GM19324 (cell line): ENCODE data around the gene RBCK1.

Source experiments
- ATAC-seq: cut with Tn5 transposase; IDR thresholded peaks from one replicate; pipeline ENCODE4 v1.9.1; 2021; ENCODE audit warnings: mild to moderate bottlenecking, moderate library complexity; ENCODE audit not compliant: unreplicated experiment, low FRiP score

Gene RBCK1

GRCh38 chr20:415820-416322 lies 7.8 kb downstream of the RBCK1 start:
- ATAC-seq, result no peak

DNA sequence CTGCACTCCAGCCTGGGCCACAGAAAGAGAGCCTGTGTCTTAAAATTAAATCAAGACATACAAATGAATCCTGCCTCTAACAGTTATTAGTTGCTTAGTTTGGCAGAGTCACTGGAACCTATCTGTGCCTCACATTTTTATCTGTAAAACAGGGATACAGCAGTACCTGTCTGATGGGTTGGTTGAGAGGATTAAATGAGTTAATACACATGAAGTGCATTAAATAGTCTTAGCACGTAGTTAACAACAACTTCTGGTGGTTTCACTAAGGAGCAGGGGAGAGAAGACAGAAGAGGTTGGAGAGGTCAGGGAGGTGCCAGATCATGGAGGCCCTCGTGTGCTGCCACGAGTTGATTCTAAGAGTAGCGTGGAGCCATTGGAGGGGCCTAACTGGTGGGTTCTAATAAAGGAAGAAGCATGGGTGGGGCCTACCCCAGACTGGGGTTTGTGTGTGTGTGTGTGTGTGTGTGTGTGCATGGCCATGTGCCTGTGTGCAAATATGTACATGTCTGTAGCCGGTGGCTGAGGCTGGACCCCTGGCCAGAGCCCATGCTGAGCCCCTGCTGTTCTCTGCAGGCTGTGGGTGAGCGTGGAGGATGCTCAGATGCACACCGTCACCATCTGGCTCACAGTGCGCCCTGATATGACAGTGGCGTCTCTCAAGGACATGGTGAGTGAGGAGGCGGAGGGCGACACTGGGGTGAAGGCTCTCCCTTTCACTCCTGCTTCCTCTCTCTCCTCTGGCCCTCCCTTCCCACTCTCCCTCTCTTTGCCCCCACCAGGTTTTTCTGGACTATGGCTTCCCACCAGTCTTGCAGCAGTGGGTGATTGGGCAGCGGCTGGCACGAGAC lies 9.1 kb downstream of the RBCK1 start:
- ATAC-seq, result no peak

DNA sequence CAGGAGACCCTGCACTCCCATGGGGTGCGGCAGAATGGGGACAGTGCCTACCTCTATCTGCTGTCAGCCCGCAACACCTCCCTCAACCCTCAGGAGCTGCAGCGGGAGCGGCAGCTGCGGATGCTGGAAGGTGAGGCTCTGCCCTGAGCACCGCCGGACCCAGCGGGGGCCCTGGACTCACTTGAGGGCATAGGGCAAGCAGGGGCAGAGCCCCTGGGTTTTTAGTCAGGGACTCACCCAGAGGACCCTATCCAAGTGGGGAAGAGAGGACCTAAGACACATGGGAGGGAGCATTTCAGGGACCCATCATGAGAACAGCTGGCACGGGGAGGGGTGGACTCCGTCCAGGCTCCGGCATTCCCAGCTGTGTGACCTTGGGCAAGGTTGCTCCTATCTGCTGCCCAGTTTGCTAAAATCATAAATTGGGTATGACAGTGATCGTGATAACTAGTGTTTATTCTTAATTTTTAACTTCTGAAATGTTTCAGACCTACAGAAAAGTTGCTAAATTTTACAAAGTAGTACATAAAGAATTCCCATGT lies 9.8 kb downstream of the RBCK1 start:
- ATAC-seq, result no peak

GRCh38 chr20:418858-419365 lies 10.8 kb downstream of the RBCK1 start:
- no peak for ATAC-seq

DNA sequence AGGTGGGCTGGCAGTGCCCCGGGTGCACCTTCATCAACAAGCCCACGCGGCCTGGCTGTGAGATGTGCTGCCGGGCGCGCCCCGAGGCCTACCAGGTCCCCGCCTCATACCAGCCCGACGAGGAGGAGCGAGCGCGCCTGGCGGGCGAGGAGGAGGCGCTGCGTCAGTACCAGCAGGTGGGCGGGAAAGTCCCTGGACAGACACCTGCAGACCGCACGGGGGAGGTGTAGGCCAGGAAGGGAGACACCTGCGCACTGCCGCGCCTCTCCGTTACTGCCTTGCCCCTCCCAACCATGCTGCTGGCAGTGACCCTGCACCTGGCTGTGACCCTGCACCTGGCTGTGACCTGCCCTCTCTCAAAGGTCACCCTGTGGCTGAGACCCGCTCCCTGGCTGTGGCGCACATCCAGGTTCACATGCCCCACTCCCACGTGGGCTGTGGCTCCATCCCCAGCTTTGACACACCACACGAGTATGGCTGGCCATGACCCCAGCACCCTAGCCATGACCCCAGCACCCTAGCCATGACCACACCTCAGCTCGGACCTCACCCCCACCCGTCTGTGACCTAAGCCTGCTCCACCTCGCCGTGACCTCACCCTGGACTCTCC lies 11.6 kb downstream of the RBCK1 start:
- no peak for ATAC-seq

DNA sequence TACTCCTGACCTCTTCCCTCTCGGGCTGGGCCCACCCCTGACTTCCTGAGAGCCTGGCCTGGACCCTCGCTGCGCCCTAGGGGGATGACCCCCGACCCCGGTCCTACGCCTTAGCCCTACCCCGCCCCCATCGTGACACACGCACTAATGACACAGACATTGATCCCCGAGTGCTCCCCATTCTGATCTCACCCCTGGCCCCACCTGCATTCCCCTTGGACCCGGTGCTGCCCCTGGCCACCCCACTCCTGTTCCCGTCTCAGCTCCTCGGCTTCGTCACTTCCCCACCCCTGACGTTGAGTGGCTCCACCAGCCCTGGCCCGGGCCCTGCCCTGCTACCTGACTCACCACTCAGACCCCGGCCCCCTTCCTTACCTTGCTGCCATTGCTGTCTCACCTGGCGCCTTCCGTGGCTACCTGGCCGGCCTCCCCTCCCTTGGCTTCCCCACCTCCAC lies 12.1 kb downstream of the RBCK1 start:
- ATAC-seq, result no peak

- no peak for ATAC-seq
Observed at GRCh38 chr20:420721-421574, 12.8 kb downstream of the RBCK1 start.

GRCh38 chr20:421685-422250 lies 13.7 kb downstream of the RBCK1 start:
- no peak for ATAC-seq

DNA sequence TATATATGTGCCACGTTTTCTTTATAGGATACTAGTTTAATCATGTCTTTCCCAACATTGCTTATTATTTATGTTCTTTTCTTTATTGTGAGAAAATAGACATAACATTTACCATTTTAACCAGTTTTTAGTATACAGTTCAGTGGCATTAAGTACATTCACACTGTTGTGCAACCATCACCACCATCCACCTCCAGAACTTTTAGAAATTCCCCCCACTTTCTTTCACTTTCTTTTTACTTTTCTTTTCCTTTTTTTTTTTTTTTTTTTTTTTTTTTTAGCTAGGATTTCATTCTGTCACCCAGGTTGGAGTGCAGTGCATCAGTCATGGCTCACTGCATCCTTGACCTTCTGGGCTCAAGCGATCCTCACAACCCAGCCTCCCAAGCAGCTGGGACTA lies 18.5 kb downstream of the RBCK1 start:
- ATAC-seq, result no peak

DNA sequence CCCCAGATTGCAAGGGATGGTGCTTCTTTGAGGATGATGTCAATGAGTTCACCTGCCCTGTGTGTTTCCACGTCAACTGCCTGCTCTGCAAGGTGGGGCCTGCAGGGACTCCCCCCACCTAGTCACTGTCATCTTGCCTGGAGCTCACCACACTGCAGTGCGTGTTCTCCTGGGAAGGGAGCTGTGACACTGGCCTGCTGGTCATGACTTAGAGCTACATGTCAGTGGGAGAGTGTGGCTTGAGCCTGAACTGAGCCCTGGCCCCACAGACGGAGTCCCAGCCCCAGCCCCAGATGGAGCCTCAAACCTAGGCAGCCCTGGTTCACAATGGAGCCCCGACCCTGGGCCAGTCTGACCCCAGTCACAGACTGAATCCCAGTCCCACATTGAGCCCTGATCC lies 19.3 kb downstream of the RBCK1 start:
- ATAC-seq, result no peak

- no peak for ATAC-seq
Observed at GRCh38 chr20:427849-428657, 20.0 kb downstream of the RBCK1 start.

DNA sequence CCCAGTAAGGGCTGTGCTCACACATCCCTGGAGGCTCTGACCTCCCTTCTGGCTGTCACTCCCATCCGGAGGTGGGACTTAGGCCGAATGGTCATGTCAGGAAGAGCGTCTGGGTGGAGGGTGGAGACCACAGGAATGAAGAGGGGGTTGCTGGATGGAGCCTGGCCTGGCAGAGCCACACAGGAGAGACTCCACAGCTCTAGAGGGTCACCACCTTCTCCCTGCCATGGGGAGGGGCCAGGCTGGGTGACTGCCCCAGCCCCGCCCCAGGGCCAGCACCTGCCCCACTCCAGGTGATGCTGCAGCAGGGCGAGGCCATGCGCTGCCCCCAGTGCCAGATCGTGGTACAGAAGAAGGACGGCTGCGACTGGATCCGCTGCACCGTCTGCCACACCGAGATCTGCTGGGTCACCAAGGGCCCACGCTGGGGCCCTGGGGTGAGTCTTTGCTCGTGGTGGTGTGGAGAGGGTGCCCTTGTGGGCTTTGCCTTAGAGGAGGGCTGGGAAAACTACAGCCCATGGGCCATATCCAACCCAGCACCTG lies 20.6 kb downstream of the RBCK1 start:
- no peak for ATAC-seq

DNA sequence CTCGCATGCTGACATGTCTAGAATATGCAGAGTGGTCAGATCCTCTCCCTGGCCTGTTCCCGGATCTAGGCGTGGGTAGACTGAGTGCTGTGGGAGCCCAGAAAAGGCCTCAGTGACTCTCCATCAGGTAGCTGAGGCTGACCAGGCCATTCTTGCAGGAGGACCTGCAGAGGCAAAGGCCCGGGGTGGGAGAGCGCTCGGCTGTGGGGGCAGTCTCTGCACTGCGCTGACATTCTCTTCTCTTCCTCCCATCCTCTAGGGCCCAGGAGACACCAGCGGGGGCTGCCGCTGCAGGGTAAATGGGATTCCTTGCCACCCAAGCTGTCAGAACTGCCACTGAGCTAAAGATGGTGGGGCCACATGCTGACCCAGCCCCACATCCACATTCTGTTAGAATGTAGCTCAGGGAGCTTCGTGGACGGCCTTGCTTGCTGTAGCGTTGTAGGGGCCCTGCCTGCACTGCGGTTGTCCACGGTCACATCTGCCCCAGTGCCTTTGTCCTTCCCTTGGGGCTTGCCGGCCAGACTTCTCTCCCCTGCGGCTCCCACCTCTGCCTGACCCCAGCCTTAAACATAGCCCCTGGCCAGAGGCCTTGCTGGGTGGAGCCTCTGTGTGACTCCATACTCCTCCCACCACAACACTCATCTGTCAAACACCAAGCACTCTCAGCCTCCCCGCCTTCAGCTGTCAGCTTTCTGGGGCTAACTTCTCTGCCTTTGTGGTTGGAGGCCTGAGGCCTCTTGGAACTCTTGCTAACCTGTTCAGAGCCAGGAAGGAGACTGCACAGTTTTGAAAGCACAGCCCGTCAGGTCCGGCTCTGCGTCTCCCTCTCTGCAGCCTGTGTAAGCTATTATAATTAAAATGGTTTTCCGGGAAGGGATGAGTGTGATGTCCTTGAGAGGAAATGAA lies 22.2 kb downstream of the RBCK1 start:
- no peak for ATAC-seq

DNA sequence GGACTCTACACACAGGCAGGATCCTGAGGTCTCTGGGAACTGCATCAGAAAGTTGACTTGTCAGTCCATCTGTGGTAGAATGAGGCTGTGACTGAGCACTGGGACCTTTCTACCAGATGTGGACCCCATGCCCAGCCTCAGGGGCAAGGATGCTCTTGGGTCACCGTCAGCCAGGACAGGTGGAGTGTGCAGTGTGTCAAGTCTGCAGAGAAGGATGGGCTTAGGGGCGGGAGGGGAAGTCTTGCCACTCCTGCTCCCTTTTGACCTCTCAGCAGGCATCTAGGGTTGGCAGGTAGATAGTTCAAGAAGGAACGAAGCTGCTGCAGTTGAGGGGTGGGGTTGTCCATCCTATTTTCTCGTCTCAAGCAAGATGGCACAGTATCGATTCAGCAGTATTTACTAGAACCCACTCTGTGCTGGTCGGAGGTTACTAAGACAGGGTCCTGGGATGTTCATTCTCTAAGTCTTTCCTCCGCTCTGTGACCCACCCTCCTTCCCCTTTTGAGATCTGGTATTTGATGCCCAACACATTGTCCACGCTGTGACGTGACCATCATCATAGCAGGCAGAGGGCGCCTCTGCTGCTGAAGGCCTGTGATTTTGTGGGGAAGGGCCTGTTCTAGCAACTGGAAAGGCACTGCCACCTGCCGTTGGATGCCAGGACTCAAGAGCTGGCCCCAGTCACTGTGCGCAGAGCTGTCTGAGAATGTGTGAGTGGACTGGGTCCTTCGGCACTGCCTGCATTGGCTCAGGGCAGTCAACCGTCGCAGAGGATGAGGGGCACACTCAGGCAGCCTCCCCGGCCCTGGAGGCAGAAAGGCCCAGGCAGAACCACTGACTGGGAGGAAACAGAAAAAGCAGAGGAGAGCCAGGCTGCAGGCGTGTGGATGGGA lies 23.2 kb downstream of the RBCK1 start:
- ATAC-seq, result no peak

DNA sequence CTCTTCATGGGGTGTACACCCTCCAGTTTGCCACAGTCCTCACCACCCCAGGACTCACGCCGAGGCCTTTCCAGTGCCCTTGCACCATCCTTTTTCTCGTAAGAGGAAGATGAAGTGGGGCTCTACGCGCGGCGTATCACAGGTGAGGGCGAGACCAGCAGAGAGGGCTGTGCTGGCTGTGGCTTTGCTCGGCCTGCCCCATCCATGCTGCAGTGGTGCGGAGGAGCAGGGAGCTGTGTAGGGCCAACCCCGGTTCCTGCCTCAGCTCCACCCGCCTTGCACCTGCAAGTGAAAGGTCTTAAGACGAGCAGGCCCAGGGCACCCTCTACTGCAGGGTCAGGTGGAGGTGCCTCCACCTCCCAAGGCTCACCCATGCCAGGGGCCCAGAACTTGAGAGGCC lies 24.1 kb downstream of the RBCK1 start:
- ATAC-seq, result no peak

DNA sequence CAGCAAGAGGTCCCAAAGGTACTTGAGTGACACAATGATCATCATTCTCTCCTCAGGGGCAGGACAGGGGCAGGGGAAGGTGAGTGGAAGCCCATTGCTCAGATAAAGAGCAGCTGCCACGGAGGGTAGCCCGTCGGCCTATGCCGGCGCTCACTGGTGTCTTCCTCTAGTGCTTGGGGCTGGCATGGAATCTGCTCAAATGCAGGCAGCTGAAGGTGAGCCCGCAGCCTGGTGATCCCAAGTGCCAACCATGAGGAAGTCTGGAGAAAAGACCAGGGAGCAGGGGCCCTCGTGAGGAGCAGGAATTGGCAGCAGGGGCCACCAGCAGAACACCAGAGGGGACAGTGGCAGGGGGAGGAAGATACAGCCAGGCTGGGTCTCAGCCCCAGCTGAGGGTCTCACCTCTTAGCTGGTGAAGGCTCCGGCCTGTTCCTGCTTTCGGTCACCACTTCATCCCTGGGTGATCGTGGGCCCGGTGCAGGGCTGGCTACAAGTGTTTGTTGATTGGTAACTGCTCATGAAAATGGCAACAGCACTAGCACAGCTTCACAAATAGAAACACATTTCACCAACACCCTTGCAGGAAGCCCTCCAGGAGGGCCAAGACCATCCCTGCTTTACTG lies 24.7 kb downstream of the RBCK1 start:
- ATAC-seq, result no peak
